ENCODE measurements around the gene ABCE1.

- no peak for TF ChIP-seq ELF4 (IDR thresholded peaks at IDR 0.05)
- no peak for TF ChIP-seq TARDBP (IDR thresholded peaks at IDR 0.05)
- TF ChIP-seq SUZ12 (IDR thresholded peaks at IDR 0.05), result no peak
- TF ChIP-seq NFRKB (IDR thresholded peaks at IDR 0.05), result no peak
- no peak for TF ChIP-seq ARNT (IDR thresholded peaks at IDR 0.05)
- no peak for TF ChIP-seq FOXM1 (IDR thresholded peaks at IDR 0.05; ENCODE audit: borderline replicate concordance)
- no peak for TF ChIP-seq BHLHE40 (IDR thresholded peaks at IDR 0.05; ENCODE audit: borderline replicate concordance)
- no peak for TF ChIP-seq SP1 (IDR thresholded peaks at IDR 0.05)
- TF ChIP-seq ZNF384 (IDR thresholded peaks at IDR 0.05), result no peak
- no peak for TF ChIP-seq L3MBTL2 (conservative IDR thresholded peaks at IDR 0.05)
- TF ChIP-seq FOXK2 (IDR thresholded peaks at IDR 0.05), result no peak
- TF ChIP-seq LEF1 (IDR thresholded peaks at IDR 0.05; ENCODE audit: borderline replicate concordance), result no peak
These were observed 14.1 kb upstream of the ABCE1 start for GRCh38 chr4:145083891-145084605.
